ENCODE measurements around the gene HMGN5.

HMGN5 gene

GRCh38 chrX:81120258-81120935 is 81.3 kb downstream of the HMGN5 start:
- FAIRE-seq, result no peak

GRCh38 chrX:81114757-81115156 is 87.0 kb downstream of the HMGN5 start:
- no peak for FAIRE-seq

DNA sequence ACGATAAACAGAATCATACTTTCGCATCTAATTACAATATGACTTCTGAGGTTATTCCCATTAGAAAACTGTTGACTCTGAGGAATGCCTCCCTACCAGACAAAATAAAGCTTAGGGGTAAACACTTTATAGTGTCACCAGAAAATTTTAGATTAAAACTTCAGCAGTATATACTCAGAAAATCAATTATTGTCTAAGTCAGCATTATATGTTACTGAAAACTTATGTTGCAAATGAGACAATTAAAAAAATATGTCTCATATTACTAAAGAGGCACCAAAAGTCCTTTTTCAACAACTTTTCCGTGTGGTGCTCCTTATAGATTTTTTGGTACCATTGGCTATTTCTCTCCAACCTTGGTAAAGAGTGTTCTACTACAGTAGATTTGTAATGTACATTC is 91.4 kb downstream of the HMGN5 start:
- no peak for FAIRE-seq

DNA sequence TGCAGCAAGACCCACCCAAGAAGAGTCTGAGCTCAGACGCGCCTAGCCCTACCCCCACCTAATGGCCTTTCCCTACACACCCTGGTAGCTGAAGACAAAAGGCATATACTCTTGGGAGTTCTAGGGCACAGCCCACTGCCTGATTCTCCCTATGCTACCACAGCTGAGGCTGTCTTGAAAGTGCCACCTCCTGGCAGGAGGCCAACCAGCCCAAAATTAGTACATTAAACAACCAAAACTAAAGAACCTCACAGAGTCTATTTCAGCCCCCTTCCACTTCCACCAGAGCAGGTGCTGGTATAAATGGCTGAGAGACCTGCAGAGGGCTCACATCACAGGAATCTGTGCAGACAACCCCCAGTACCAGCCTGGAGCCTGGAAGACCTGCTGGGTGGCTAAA is 119.1 kb downstream of the HMGN5 start:
- FAIRE-seq, result no peak
